H1 (cell line): ENCODE measurements around the gene GGT6. TPM values are rescaled to one million over a fixed set of nuclear protein-coding genes. Genes with fewer than 3 reads are reported as not detected.

ENCODE experiments used
- CTCF ChIA-PET: fragments of 300-600 bp; sonication (Branson Sonifier 250); formaldehyde crosslinking; loops from one replicate; lab custom pipeline; 2021; ENCODE audit not compliant: partially characterized antibody; lab: Charles Lee
- POLR2A ChIA-PET: fragments of 300-600 bp; sonication (Branson Sonifier 250); formaldehyde crosslinking; loops from one replicate; lab custom pipeline; 2021; ENCODE audit warnings: inconsistent platforms; ENCODE audit not compliant: partially characterized antibody; lab: Charles Lee
- DNase-seq, 2 experiments: peaks; one replicate each; pipeline versions ENCODE4 v3.0.0 to v3.0.0-alpha.2; 2010 to 2022; ENCODE audit warnings: low spot score in 2 of 2, low read depth in 1 of 2, mixed read lengths in 1 of 2
- FAIRE-seq: peaks from 2 replicates; lab custom pipeline; 2011; peaks lifted over from hg19 to GRCh38; lab: Jason Lieb, UNC
- H2AFZ ChIP-seq: 2 replicates; pipeline ENCODE4 v1.8.1; 2012; ENCODE audit warnings: low read length, inconsistent platforms
- H2AK5ac ChIP-seq: 2 replicates; pipeline ENCODE4 v1.6.1; 2013; ENCODE audit warnings: low read depth, low read length
- H2BK120ac ChIP-seq: replicated peaks from 2 replicates; pipeline ENCODE3; 2013; ENCODE audit warnings: low read depth, low read length, inconsistent platforms
- H2BK12ac ChIP-seq: 2 replicates; pipeline ENCODE4 v1.6.1; 2013; ENCODE audit warnings: low read depth, low read length
- H2BK15ac ChIP-seq: 2 replicates; pipeline ENCODE4 v1.6.1; 2013; ENCODE audit warnings: low read length
- H2BK20ac ChIP-seq: 2 replicates; pipeline ENCODE4 v1.6.1; 2013; ENCODE audit warnings: low read length
- H2BK5ac ChIP-seq: 2 replicates; pipeline ENCODE4 v1.6.1; 2013; ENCODE audit warnings: low read depth, low read length
- H3K14ac ChIP-seq: 2 replicates; pipeline ENCODE4 v1.6.1; 2013; ENCODE audit warnings: inconsistent platforms; ENCODE audit not compliant: insufficient read length
- H3K18ac ChIP-seq: 2 replicates; pipeline ENCODE4 v1.6.1; 2013; ENCODE audit warnings: low read length; ENCODE audit errors: extremely low read depth
- H3K23ac ChIP-seq: 2 replicates; pipeline ENCODE4 v1.6.1; 2013; ENCODE audit warnings: inconsistent platforms; ENCODE audit not compliant: insufficient read length
- H3K23me2 ChIP-seq: 2 replicates; pipeline ENCODE4 v1.6.1; 2013; ENCODE audit warnings: low read depth, low read length
- H3K27ac ChIP-seq: 2 replicates; pipeline ENCODE4 v1.6.1; 2011; ENCODE audit warnings: low read depth, low read length, inconsistent platforms
- H3K27me3 ChIP-seq, 4 experiments: replicated peaks in 1 of 4; 1 replicate in 1 of 4; 2 replicates in 3 of 4; pipeline versions ENCODE4 v1.6.1 to v1.8.1; 2011 to 2013; ENCODE audit warnings: low read length in 3 of 4, mild to moderate bottlenecking in 3 of 4, inconsistent platforms in 2 of 4, mixed read lengths in 2 of 4, moderate library complexity in 1 of 4; ENCODE audit not compliant: control insufficient read depth in 3 of 4, insufficient read depth in 3 of 4; ENCODE audit errors: extremely low read depth in 1 of 4
- H3K36me3 ChIP-seq, 4 experiments: 2 replicates each; pipeline versions ENCODE4 v1.6.1 to v1.8.1; 2011 to 2013; ENCODE audit warnings: mild to moderate bottlenecking in 4 of 4, low read length in 3 of 4, moderate library complexity in 2 of 4, control low read depth in 1 of 4, inconsistent platforms in 1 of 4; ENCODE audit not compliant: insufficient read depth in 4 of 4, control insufficient read depth in 2 of 4
- H3K4ac ChIP-seq: replicated peaks from 2 replicates; pipeline ENCODE3; 2013; ENCODE audit warnings: low read length, low read depth, mixed read lengths, inconsistent platforms; ENCODE audit not compliant: insufficient read length
- H3K4me1 ChIP-seq, 4 experiments: replicated peaks in 1 of 4; 1 replicate in 1 of 4; 2 replicates in 3 of 4; pipeline versions ENCODE4 v1.6.1 to v1.8.1; 2011 to 2013; ENCODE audit warnings: low read length in 3 of 4, inconsistent platforms in 2 of 4, mixed read lengths in 1 of 4; ENCODE audit not compliant: insufficient read depth in 4 of 4, control insufficient read depth in 3 of 4
- H3K4me2 ChIP-seq, 2 experiments: 2 replicates each; pipeline versions ENCODE4 v1.6.1 to v1.8.1; 2011 to 2013; ENCODE audit warnings: low read depth in 2 of 2, low read length in 2 of 2, control low read depth in 1 of 2, inconsistent platforms in 1 of 2, mild to moderate bottlenecking in 1 of 2; ENCODE audit not compliant: insufficient read depth in 1 of 2
- H3K4me3 ChIP-seq, 4 experiments: fragments of 200-600, 300-600 bp in 1 of 4; sonication (generic), shearing (Covaris generic), sonication (Bioruptor Twin) in 1 of 4; 2 replicates each; pipeline versions ENCODE4 v1.5.1 to v1.8.1; 2011 to 2016; ENCODE audit warnings: low read length in 4 of 4, low read depth in 3 of 4, control low read depth in 2 of 4, inconsistent platforms in 2 of 4, mild to moderate bottlenecking in 2 of 4, mixed read lengths in 1 of 4, moderate library complexity in 1 of 4; ENCODE audit not compliant: insufficient read depth in 2 of 4; ENCODE audit errors: extremely low read depth in 1 of 4
- H3K56ac ChIP-seq: replicated peaks from 2 replicates; pipeline ENCODE3; 2013; ENCODE audit warnings: low read depth, mild to moderate bottlenecking, mixed read lengths, low read length, inconsistent platforms; ENCODE audit not compliant: insufficient read length
- H3K79me1 ChIP-seq: 2 replicates; pipeline ENCODE4 v1.6.1; 2013; ENCODE audit warnings: low read depth, low read length, control low read depth
- H3K79me2 ChIP-seq, 2 experiments: 2 replicates each; pipeline versions ENCODE4 v1.6.1 to v1.8.1; 2012 to 2013; ENCODE audit warnings: low read length in 2 of 2, mild to moderate bottlenecking in 2 of 2, inconsistent platforms in 1 of 2; ENCODE audit not compliant: insufficient read depth in 2 of 2, control insufficient read depth in 1 of 2
- H3K9ac ChIP-seq, 4 experiments: replicated peaks in 1 of 4; 1 replicate in 1 of 4; 2 replicates in 3 of 4; pipeline versions ENCODE4 v1.6.1 to v1.8.1; 2011 to 2013; ENCODE audit warnings: low read depth in 3 of 4, low read length in 3 of 4, control low read depth in 2 of 4, mild to moderate bottlenecking in 2 of 4, moderate library complexity in 2 of 4, inconsistent platforms in 1 of 4; ENCODE audit errors: extremely low read depth in 1 of 4
- H3K9me3 ChIP-seq, 2 experiments: 2 replicates each; pipeline versions ENCODE4 v1.6.1 to v1.8.1; 2012 to 2013; ENCODE audit warnings: mild to moderate bottlenecking in 2 of 2, moderate library complexity in 2 of 2, control low read depth in 1 of 2, inconsistent platforms in 1 of 2, low read depth in 1 of 2, low read length in 1 of 2, mixed read lengths in 1 of 2; ENCODE audit not compliant: insufficient read depth in 2 of 2
- H4K20me1 ChIP-seq, 2 experiments: replicated peaks in 1 of 2; 2 replicates each; pipeline versions ENCODE3 to v1.8.1; 2011 to 2013; ENCODE audit warnings: inconsistent platforms in 2 of 2, low read length in 2 of 2, mild to moderate bottlenecking in 1 of 2; ENCODE audit not compliant: insufficient read depth in 2 of 2, control insufficient read depth in 1 of 2
- H4K5ac ChIP-seq: 2 replicates; pipeline ENCODE4 v1.6.1; 2013; ENCODE audit warnings: low read length, low read depth, mixed read lengths, inconsistent platforms; ENCODE audit not compliant: insufficient read length
- H4K8ac ChIP-seq: 2 replicates; pipeline ENCODE4 v1.8.0; 2013; ENCODE audit warnings: mild to moderate bottlenecking, moderate library complexity, low read length, inconsistent platforms; ENCODE audit not compliant: insufficient read depth; ENCODE audit errors: extremely low read depth
- H4K91ac ChIP-seq: replicated peaks from 2 replicates; pipeline ENCODE3; 2013; ENCODE audit warnings: low read length, mixed read lengths, inconsistent platforms; ENCODE audit not compliant: insufficient read length
- CBX8 ChIP-seq: fragments of 300-800, 300-1000 bp; sonication (generic); IDR thresholded peaks from 2 replicates; pipeline ENCODE4 v1.7.1; 2016; ENCODE audit warnings: low read depth, low read length, borderline replicate concordance
- SIX5 ChIP-seq: IDR thresholded peaks from 2 replicates; pipeline ENCODE4 v1.6.1; 2011; ENCODE audit warnings: mild to moderate bottlenecking, low read depth, low read length
- ZNF274 ChIP-seq: IDR thresholded peaks from 2 replicates; pipeline ENCODE4 v1.7.0; 2012; ENCODE audit warnings: low read length, borderline replicate concordance; ENCODE audit errors: extremely low read depth
- WGBS, 2 experiments: shearing (Covaris generic) in 1 of 2; methylation state at CpG; one replicate each; pipeline versions ENCODE4 v1.1.6 to v1.1.7; 2013 to 2015; ENCODE audit warnings: low lambda C conversion rate in 2 of 2, mixed read lengths in 2 of 2, inconsistent platforms in 1 of 2, low coverage in 1 of 2, missing lambda C conversion rate in 1 of 2; ENCODE audit not compliant: insufficient replicate concordance in 2 of 2, insufficient coverage in 1 of 2, insufficient read length in 1 of 2; ENCODE audit errors: extremely low coverage in 1 of 2, missing lambda C conversion rate in 1 of 2; 5-methylcytosine and 5-hydroxymethylcytosine counted together
- polyA plus RNA-seq, 7 experiments: library from polyadenylated mRNA; depleted of rRNA in 3 of 7; stranded (reverse) in 5 of 7; unstranded in 2 of 7; fragments of >200 nt in 5 of 7; fragments of 200-250 nt in 2 of 7; gene quantifications; 1 replicate in 5 of 7; 2 replicates in 1 of 7; 4 replicates in 1 of 7; pipeline versions ENCODE4 v1.2.1 to v1.2.3, GENCODE V29; 2011 to 2013; ENCODE audit warnings: missing spikeins in 2 of 7, mixed read lengths in 2 of 7
- total RNA-seq: library from RNA; stranded (reverse); fragmentation: NEBNext Ultra II Directional; extraction: Animal tissue kit (Norgen Biotek cat#: 25700); gene quantifications from 2 replicates; pipeline ENCODE4 v1.2.1, GENCODE V29; 2021

GGT6 gene
- total and polyA plus RNA-seq, 2 of the 8 experiments (the other 6 are each of a cell fraction or from before 2014, with no cell fraction given): 0.18 TPM; not detected in 1

GRCh38 chr17:4529533-4530152 lies 30.7 kb downstream of the GGT6 start:
- Histone ChIP-seq H2BK5ac (no peak overlapping the region), H3K9me3 (no peaks in the 10 kb centered on the region), H2BK20ac (no peak overlapping the region), H3K18ac (no peak overlapping the region), H3K4me3 (no peak overlapping the region), H3K56ac (no peak overlapping the region), H3K23ac (no peak overlapping the region), H3K4me2 (no peak overlapping the region), H3K14ac (no peak overlapping the region), H3K23me2 (no peaks in the 10 kb centered on the region; the same call in 1 of the 2 replicates), H2AFZ (no peak overlapping the region), H2AK5ac (no peak overlapping the region), H3K9ac (no peak overlapping the region), H3K4ac (no peak overlapping the region), H2BK120ac (no peak overlapping the region), H3K79me1 (no peaks in the 10 kb centered on the region), H4K5ac (no peak overlapping the region), H2BK12ac (no peak overlapping the region), H3K27me3 (peaks cover 0 to 48% (median 30%) of the 10 kb centered on the region in 4 experiments; a peak in 6 of 7 replicates), H4K8ac (no peak overlapping the region), H4K20me1 (peaks cover 0 to 4% of the 10 kb centered on the region in 2 experiments), H2BK15ac (no peak overlapping the region), H4K91ac (no peak overlapping the region), H3K36me3 (no peaks in the 10 kb centered on the region), H3K27ac (no peak overlapping the region), H3K4me1 (peaks cover 0 to 8% (median 1%) of the 10 kb centered on the region in 4 experiments; a peak in 3 of 7 replicates), H3K79me2 (no peaks in the 10 kb centered on the region)
- DNase-seq (no peak), FAIRE-seq (no peak)
- CTCF ChIA-PET: interaction anchor here (1.7 kb wide), 1 partner anchor 15 kb away, joined by 4 read pairs; no protein-coding TSS in a partner anchor
- 96% methylated on average over 11 of the region's 13 CpGs; no CpG with 5 or more reads in 1 of the 2 experiments for WGBS, 2 experiments
- POLR2A ChIA-PET: interaction anchor here (0.7 to 37.1 kb wide), 4 partner anchors 11 to 173 kb away, joined by 3 to 546 read pairs (median 4); partner anchors contain the start of genes GGT6 and MYBBP1A
- no peak for TF ChIP-seq SIX5
- no peak for TF ChIP-seq ZNF274
- no peak for TF ChIP-seq CBX8
